Measurements from ENCODE around the gene NUBP1. TPM values are rescaled to one million over a fixed set of nuclear protein-coding genes. Genes with fewer than 3 reads are reported as not detected.

The NUBP1 gene
- total RNA-seq, 2 experiments from 2014 or later, result 19.3 to 20.1 TPM

- POLR2A ChIA-PET, result no interaction called here
These were observed 48.8 kb upstream of the NUBP1 start, which contains the start of gene TEKT5 for GRCh38 chr16:10694830-10695229. TEKT5 (minus strand) TSS chr16:10694930; CDS start chr16:10694873, 57 bp downstream.

GRCh38 chr16:10699756-10700155 lies 43.9 kb upstream of the NUBP1 start:
- no peak overlapping the region for H3K4me3 Mint-ChIP-seq
- intact Hi-C loops (cut with DNase I, micrococcal nuclease), result no loop called here
- ATAC-seq (ENCODE audit: poor library complexity), result no peak

More at GRCh38 chr16:10694830-10695229, 48.8 kb upstream of the NUBP1 start, which contains the start of gene TEKT5:
- CTCF ChIA-PET, result no interaction called here
- Histone ChIP-seq H3K4me3 (ENCODE audit: low read length) (no peak within 1 kb of the TSS), H3K27me3 (ENCODE audit: control insufficient read depth in 1 of 2, insufficient read depth in 2 of 2, low read length in 2 of 2) (peaks cover 6 to 14% of the 10 kb centered on the region in 2 experiments), H3K27ac (ENCODE audit: low read depth in 1 of 2, low read length in 2 of 2) (no peak within 1 kb of the TSS), H3K36me3 (ENCODE audit: insufficient read depth, low read length) (no peaks in the 10 kb centered on the region), H3K9me3 (ENCODE audit: control insufficient read depth in 1 of 2, insufficient read depth in 1 of 2, low read length in 2 of 2) (peaks cover 0 to 4% of the 10 kb centered on the region in 2 experiments), H3K4me1 (ENCODE audit: insufficient read depth, low read length) (no peaks in the 10 kb centered on the region)
- H3K36me3 Mint-ChIP-seq (ENCODE audit: low read depth), result no peaks in the 10 kb centered on the region
- no peak for DNase-seq
- H3K27me3 Mint-ChIP-seq, result peaks cover 49% of the 10 kb centered on the region
- ATAC-seq (ENCODE audit: poor library complexity), result no peak
- no peaks in the 10 kb centered on the region for H3K4me1 Mint-ChIP-seq (ENCODE audit: low read depth)
- H3K4me3 Mint-ChIP-seq, result no peak within 1 kb of the TSS
- no peak for TF ChIP-seq CTCF (IDR thresholded peaks at IDR 0.05)
- intact Hi-C loops (cut with DNase I, micrococcal nuclease), result no loop called here
- no peak within 1 kb of the TSS for H3K27ac Mint-ChIP-seq
- H3K9me3 Mint-ChIP-seq, result no peaks in the 10 kb centered on the region

GRCh38 chr16:10708969-10709368 lies 34.7 kb upstream of the NUBP1 start:
- no peak for DNase-seq
- no peaks in the 10 kb centered on the region for H3K36me3 Mint-ChIP-seq (ENCODE audit: low read depth)

More at GRCh38 chr16:10699756-10700155, 43.9 kb upstream of the NUBP1 start:
- Mint-ChIP-seq H3K9me3 (no peaks in the 10 kb centered on the region), H3K27ac (no peak overlapping the region), H3K4me1 (ENCODE audit: low read depth) (no peaks in the 10 kb centered on the region), H3K27me3 (peaks cover 16% of the 10 kb centered on the region), H3K36me3 (ENCODE audit: low read depth) (no peaks in the 10 kb centered on the region)
- Histone ChIP-seq H3K27me3 (ENCODE audit: control insufficient read depth in 1 of 2, insufficient read depth in 2 of 2, low read length in 2 of 2) (no peaks in the 10 kb centered on the region), H3K9me3 (ENCODE audit: control insufficient read depth in 1 of 2, insufficient read depth in 1 of 2, low read length in 2 of 2) (no peaks in the 10 kb centered on the region), H3K4me1 (ENCODE audit: insufficient read depth, low read length) (no peaks in the 10 kb centered on the region), H3K4me3 (ENCODE audit: low read length) (no peak overlapping the region), H3K27ac (ENCODE audit: low read depth in 1 of 2, low read length in 2 of 2) (no peak overlapping the region), H3K36me3 (ENCODE audit: insufficient read depth, low read length) (no peaks in the 10 kb centered on the region)
- CTCF ChIA-PET, result no interaction called here
- DNase-seq, result no peak
- POLR2A ChIA-PET, result no interaction called here
- TF ChIP-seq CTCF (IDR thresholded peaks at IDR 0.05), result no peak

More at GRCh38 chr16:10708969-10709368, 34.7 kb upstream of the NUBP1 start:
- no peak for ATAC-seq (ENCODE audit: poor library complexity)
- H3K9me3 ChIP-seq (ENCODE audit: control insufficient read depth in 1 of 2, insufficient read depth in 1 of 2, low read length in 2 of 2), result no peaks in the 10 kb centered on the region
- Mint-ChIP-seq H3K4me1 (ENCODE audit: low read depth) (no peaks in the 10 kb centered on the region), H3K4me3 (no peak overlapping the region), H3K27ac (no peak overlapping the region), H3K27me3 (peaks cover 39% of the 10 kb centered on the region), H3K9me3 (no peaks in the 10 kb centered on the region)
- no peak for TF ChIP-seq CTCF (IDR thresholded peaks at IDR 0.05)
- no peak overlapping the region for H3K4me3 ChIP-seq (ENCODE audit: low read length)
- peaks cover 0 to 12% of the 10 kb centered on the region in 2 experiments for H3K27me3 ChIP-seq (ENCODE audit: control insufficient read depth in 1 of 2, insufficient read depth in 2 of 2, low read length in 2 of 2)
- H3K27ac ChIP-seq (ENCODE audit: low read depth in 1 of 2, low read length in 2 of 2), result no peak overlapping the region
- no peaks in the 10 kb centered on the region for H3K4me1 ChIP-seq (ENCODE audit: insufficient read depth, low read length)
- ChIA-PET CTCF (no interaction called here), POLR2A (no interaction called here)
- intact Hi-C loops (cut with DNase I, micrococcal nuclease), result no loop called here
- H3K36me3 ChIP-seq (ENCODE audit: insufficient read depth, low read length), result no peaks in the 10 kb centered on the region
